Sigmoid colon (tissue), 4 donors: ENCODE measurements around the gene LGR6.

Source experiments
- CTCF ChIP-seq, 4 experiments: fragments of 450-650 bp in 3 of 4; fragments of 200-600 bp in 1 of 4; IDR thresholded peaks; one replicate each; pipeline ENCODE4 v1.5.1; 2016 to 2019; ENCODE audit warnings: antibody characterized with exemption in 4 of 4, mild to moderate bottlenecking in 3 of 4, moderate library complexity in 2 of 4
- POLR2AphosphoS5 ChIP-seq, 4 donors: sonication (generic); formaldehyde crosslinking; IDR thresholded peaks; one replicate each; pipeline ENCODE4 v1.6.1; 2017; ENCODE audit warnings: antibody characterized with exemption in 4 of 4

GRCh38 chr1:202268032-202268431 is 74.4 kb downstream of the LGR6 start:
- TF ChIP-seq CTCF (IDR thresholded peaks at IDR 0.05): no peak
- no peak for TF ChIP-seq POLR2AphosphoS5 (IDR thresholded peaks at IDR 0.05)
